Type B pancreatic cell (in vitro differentiated cells): ENCODE data around the gene TNN. TPM values are rescaled to one million over a fixed set of nuclear protein-coding genes. Genes with fewer than 3 reads are reported as not detected.

Experiments used
- DNase-seq: peaks from one replicate; pipeline ENCODE4 v3.0.0; 2021; ENCODE audit warnings: mixed read lengths; ENCODE audit not compliant: unreplicated experiment; ENCODE audit errors: extremely low spot score
- H3K27ac Mint-ChIP-seq: 2 replicates; pipeline ENCODE4 v1.8.0; 2021; ENCODE audit warnings: mild to moderate bottlenecking, mixed read lengths
- H3K27me3 Mint-ChIP-seq: 2 replicates; pipeline ENCODE4 v1.8.0; 2021; ENCODE audit warnings: mixed read lengths
- H3K36me3 Mint-ChIP-seq: 2 replicates; pipeline ENCODE4 v1.8.0; 2021; ENCODE audit warnings: mixed read lengths
- H3K4me1 Mint-ChIP-seq: one replicate; pipeline ENCODE4 v1.8.0; 2021; ENCODE audit warnings: mixed read lengths; ENCODE audit not compliant: unreplicated experiment
- H3K4me3 Mint-ChIP-seq: 2 replicates; pipeline ENCODE4 v1.8.0; 2021; ENCODE audit warnings: mild to moderate bottlenecking, mixed read lengths
- H3K9me3 Mint-ChIP-seq: 2 replicates; pipeline ENCODE4 v1.8.0; 2021; ENCODE audit warnings: mixed read lengths
- total RNA-seq: library from RNA; stranded (reverse); gene quantifications from 2 replicates; pipeline ENCODE4 v1.2.1, GENCODE V29; 2021; ENCODE audit warnings: low replicate concordance
- TF ChIP-seq, protein P1 (sequence below): fragments of 200-600 bp; sonication (generic); conservative IDR thresholded peaks from 2 replicates; pipeline ENCODE4 v1.5.0; 2021; ENCODE audit warnings: antibody characterized with exemption, mild to moderate bottlenecking

The TNN gene
- total RNA-seq, 1 donor from 2014 or later, result 5.0 TPM

GRCh38 chr1:175062339-175062738, 5.3 kb upstream of the TNN start:
- Mint-ChIP-seq H3K27ac (no peak overlapping the region), H3K4me3 (no peak overlapping the region), H3K9me3 (no peaks in the 10 kb centered on the region), H3K36me3 (no peaks in the 10 kb centered on the region), H3K27me3 (peaks cover 8% of the 10 kb centered on the region), H3K4me1 (peaks cover 3% of the 10 kb centered on the region)
- TF ChIP-seq, protein P1, sequence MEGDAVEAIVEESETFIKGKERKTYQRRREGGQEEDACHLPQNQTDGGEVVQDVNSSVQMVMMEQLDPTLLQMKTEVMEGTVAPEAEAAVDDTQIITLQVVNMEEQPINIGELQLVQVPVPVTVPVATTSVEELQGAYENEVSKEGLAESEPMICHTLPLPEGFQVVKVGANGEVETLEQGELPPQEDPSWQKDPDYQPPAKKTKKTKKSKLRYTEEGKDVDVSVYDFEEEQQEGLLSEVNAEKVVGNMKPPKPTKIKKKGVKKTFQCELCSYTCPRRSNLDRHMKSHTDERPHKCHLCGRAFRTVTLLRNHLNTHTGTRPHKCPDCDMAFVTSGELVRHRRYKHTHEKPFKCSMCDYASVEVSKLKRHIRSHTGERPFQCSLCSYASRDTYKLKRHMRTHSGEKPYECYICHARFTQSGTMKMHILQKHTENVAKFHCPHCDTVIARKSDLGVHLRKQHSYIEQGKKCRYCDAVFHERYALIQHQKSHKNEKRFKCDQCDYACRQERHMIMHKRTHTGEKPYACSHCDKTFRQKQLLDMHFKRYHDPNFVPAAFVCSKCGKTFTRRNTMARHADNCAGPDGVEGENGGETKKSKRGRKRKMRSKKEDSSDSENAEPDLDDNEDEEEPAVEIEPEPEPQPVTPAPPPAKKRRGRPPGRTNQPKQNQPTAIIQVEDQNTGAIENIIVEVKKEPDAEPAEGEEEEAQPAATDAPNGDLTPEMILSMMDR, result no peak
- no peak for DNase-seq

- no peak overlapping the region for H3K4me3 Mint-ChIP-seq
- H3K9me3 Mint-ChIP-seq, result no peaks in the 10 kb centered on the region
- no peaks in the 10 kb centered on the region for H3K36me3 Mint-ChIP-seq
- DNase-seq, result no peak
- H3K27ac Mint-ChIP-seq, result no peak overlapping the region
- TF ChIP-seq, protein P1, result no peak
- H3K27me3 Mint-ChIP-seq, result peaks cover 8% of the 10 kb centered on the region
- H3K4me1 Mint-ChIP-seq, result peaks cover 3% of the 10 kb centered on the region
These were observed 4.8 kb upstream of the TNN start for GRCh38 chr1:175062858-175063257.

DNA sequence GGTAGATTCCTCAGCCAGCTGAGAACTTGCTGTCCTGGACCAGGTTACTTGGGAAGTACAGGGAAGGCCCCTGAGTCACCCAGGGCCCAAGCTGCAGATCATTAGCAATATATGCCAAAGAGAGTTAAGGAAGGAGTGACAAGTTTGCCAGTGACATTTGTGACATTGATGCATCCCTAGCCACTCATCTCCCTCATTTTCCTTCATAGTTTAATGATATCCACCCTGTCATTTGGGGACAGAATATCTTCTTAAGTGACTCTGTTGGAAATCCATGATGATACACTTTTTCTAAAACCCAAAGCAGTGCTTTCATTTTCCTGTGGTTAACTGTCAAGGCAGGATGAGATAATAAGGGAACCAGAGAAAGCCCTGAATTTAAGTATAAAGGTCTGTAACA, 3.2 kb downstream of the TNN start:
- Mint-ChIP-seq H3K36me3 (no peaks in the 10 kb centered on the region), H3K4me3 (no peak overlapping the region), H3K27ac (no peak overlapping the region), H3K4me1 (peaks cover 13% of the 10 kb centered on the region), H3K27me3 (peaks cover 14% of the 10 kb centered on the region), H3K9me3 (no peaks in the 10 kb centered on the region)
- DNase-seq, result no peak
- TF ChIP-seq, protein P1, result no peak

DNA sequence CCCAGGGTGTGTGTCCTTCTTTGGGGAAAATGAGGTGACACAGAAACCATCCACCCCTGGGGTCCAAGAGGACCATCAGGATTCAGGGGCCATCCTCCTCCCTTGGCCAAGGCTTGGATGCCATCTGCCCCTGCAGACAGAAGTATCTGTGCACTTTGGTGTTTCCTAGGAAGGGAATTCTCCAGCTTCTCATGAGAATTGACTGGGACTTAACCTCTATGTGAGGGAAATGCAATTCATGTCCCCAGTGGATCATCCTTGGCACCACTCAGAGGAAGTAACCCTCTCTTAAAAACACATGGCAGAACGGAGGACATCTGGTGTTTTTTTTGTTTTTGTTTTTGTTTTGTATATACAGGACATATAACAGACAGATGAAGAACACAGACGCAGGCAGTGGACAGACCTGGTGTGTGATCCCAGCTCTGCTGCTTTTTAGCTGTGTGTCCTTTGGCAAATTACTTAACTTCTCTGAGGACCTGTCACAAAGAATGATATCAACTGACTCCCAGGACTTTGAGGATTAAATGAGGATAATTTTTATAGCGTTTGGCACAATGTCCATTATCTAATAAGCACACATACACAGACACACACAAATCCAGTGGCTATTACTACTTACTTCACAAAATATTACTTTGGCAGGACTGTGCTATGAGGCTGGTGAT, 3.8 kb downstream of the TNN start:
- DNase-seq, result no peak
- Mint-ChIP-seq H3K9me3 (no peaks in the 10 kb centered on the region), H3K4me3 (peak overlapping the region; percentile 69), H3K4me1 (peaks cover 13% of the 10 kb centered on the region), H3K27me3 (peaks cover 14% of the 10 kb centered on the region), H3K36me3 (no peaks in the 10 kb centered on the region), H3K27ac (no peak overlapping the region)
- TF ChIP-seq, protein P1, result no peak

DNA sequence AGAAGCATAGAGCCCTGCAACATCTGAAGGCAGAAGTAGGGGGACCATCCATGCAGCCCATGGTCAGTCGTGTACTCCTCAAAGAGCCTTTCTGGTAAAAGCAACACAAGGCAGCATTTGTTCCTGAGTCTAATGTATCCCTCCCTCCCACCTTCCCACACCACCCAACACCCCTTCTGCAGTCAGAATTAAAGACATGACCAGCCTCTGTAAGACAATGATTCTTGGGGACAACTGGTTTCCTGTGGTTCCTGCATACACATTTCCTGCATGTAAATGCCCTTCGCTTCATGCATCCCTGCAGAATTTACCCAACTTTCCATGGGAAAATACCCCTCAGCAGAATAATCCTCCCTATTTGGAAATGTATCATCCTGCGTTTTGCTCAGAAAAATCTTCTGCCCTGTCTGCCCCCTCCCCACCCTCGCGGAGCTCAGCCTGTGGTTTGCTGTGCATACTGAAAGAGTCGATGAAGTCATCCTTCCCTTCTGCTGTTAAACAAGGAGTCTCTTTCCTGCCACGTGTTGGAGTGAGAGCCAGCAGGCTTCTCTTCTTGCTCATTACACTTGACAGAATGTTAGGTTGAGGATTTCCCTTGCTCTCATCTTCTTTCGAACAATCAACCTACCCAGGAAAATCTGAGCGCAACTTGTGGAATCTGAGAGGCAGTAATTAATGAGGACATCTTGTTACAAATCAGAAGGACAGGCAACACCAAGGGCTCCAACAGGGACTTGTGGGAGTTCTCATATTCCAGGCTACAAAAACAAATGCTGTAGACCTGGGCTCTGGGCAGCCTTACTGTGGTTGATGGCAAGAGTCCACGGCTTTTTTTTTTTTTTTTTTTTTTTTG, 4.7 kb downstream of the TNN start:
- Mint-ChIP-seq H3K9me3 (no peaks in the 10 kb centered on the region), H3K36me3 (no peaks in the 10 kb centered on the region), H3K4me3 (peak overlapping the region; percentile 69), H3K27me3 (peaks cover 15% of the 10 kb centered on the region), H3K27ac (peak overlapping the region; percentile 58), H3K4me1 (peaks cover 13% of the 10 kb centered on the region)
- DNase-seq, result no peak
- TF ChIP-seq, protein P1, result no peak
